ENCODE measurements around the gene METAP1D.
"Not testable (repeated sequence)": the region's sequence is repeated elsewhere in the genome, so short reads cannot be mapped to it uniquely, and the experiment has no call there.

The METAP1D gene

GRCh38 chr2:172102391-172103359 lies 102.9 kb downstream of the METAP1D start, which contains the start of gene DLX2:
DLX2 (minus strand) TSS chr2:172102900; CDS start chr2:172102538, 362 bp downstream.
- DNase-seq (ENCODE audit: low read depth in 2 of 2): no peak

GRCh38 chr2:172103471-172104272 lies 103.9 kb downstream of the METAP1D start:
- DNase-seq (ENCODE audit: low read depth in 2 of 2): no peak

- no peak for DNase-seq (ENCODE audit: low read depth in 2 of 2)
Observed at GRCh38 chr2:172105471-172106107, 105.8 kb downstream of the METAP1D start.

- DNase-seq (ENCODE audit: low read depth in 2 of 2): no peak
Observed at GRCh38 chr2:172106108-172106961, 106.6 kb downstream of the METAP1D start.

- DNase-seq (ENCODE audit: low read depth in 2 of 2): no peak
Observed at GRCh38 chr2:172107690-172108586, 108.2 kb downstream of the METAP1D start.

- no peak for DNase-seq (ENCODE audit: low read depth in 2 of 2)
Observed at GRCh38 chr2:172108587-172108930, 108.8 kb downstream of the METAP1D start.

- no peak for DNase-seq (ENCODE audit: low read depth in 2 of 2)
Observed at GRCh38 chr2:172109256-172109987, 109.7 kb downstream of the METAP1D start.

GRCh38 chr2:172109988-172110811 lies 110.4 kb downstream of the METAP1D start:
- DNase-seq (ENCODE audit: low read depth in 2 of 2): no peak

GRCh38 chr2:172113617-172114016 lies 113.9 kb downstream of the METAP1D start:
- peak in 1 of 2 experiments; percentile 43 for DNase-seq (ENCODE audit: low read depth in 2 of 2)

GRCh38 chr2:172114176-172114575 lies 114.4 kb downstream of the METAP1D start:
- DNase-seq (ENCODE audit: low read depth in 2 of 2): not testable (repeated sequence)

- no peak for DNase-seq (ENCODE audit: low read depth in 2 of 2)
Observed at GRCh38 chr2:172114579-172114978, 114.8 kb downstream of the METAP1D start.

GRCh38 chr2:172116107-172116506 lies 116.4 kb downstream of the METAP1D start:
- no peak for DNase-seq (ENCODE audit: low read depth in 2 of 2)

GRCh38 chr2:172119089-172119488 lies 119.3 kb downstream of the METAP1D start:
- peak in 1 of 2 experiments; percentile 54 for DNase-seq (ENCODE audit: low read depth in 2 of 2)

- no peak for DNase-seq (ENCODE audit: low read depth in 2 of 2)
Observed at GRCh38 chr2:172120118-172120517, 120.4 kb downstream of the METAP1D start.

GRCh38 chr2:172128484-172128883 lies 128.7 kb downstream of the METAP1D start:
- DNase-seq (ENCODE audit: low read depth in 2 of 2): no peak

- DNase-seq (ENCODE audit: low read depth in 2 of 2): no peak
Observed at GRCh38 chr2:172129404-172129803, 129.7 kb downstream of the METAP1D start.

Data from fibroblast of skin of left biceps (primary cell).